IPS DF 4.7 (cell line): Measurements from ENCODE around the gene BMP7.

Source experiments
- DNase-seq: peaks from one replicate; pipeline ENCODE4 v3.0.0-alpha.2; 2013; ENCODE audit warnings: low spot score; ENCODE audit errors: extremely low read depth

BMP7 gene

DNA sequence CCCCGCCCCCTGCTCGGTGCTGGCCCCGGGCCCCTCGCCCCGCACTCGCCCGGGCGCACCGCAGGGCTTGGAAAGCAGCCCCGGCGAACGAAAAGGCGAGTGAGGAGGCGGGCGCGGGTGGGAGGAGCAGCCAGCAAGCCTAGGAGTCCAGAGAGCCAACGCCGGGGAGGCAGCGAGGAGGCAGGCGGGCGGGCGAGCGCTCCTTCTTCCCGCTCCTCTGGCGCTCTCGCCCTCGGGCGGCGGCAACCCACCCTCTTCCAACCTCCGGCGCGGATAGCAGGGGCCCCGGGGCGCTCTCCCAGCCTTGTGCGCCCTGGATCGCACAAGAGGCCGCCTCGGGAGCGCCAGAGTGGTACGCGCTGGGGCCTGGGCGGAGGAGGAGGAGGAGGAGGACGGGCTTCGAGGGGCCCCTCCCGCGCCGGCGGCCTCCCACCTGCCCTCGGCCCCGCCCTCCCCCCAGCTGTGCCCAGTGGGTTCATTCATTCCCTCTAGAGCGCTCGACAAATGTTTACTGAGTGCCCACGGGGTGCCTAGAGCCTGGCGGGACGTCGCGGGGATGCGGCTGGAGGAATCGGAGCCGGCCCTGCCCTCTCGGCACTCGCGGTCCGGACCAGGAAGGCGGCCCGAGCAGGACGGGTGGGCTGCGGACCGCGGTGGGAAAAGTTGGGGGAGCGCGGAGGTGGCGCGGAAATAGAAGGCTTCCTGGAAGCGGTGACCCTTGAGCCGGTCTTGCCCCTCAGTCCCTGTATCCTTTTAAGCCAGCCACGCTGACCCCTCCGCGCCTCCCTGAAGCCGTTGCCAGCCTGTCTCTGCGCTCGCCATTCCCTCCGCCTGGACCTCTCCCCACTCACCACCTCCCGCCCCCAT is at the start of gene BMP7:
BMP7 (minus strand) TSS at position 351 of the 867 bp plus-strand sequence. CDS start 519 bp downstream, outside the sequence.
- no peak for DNase-seq

DNA sequence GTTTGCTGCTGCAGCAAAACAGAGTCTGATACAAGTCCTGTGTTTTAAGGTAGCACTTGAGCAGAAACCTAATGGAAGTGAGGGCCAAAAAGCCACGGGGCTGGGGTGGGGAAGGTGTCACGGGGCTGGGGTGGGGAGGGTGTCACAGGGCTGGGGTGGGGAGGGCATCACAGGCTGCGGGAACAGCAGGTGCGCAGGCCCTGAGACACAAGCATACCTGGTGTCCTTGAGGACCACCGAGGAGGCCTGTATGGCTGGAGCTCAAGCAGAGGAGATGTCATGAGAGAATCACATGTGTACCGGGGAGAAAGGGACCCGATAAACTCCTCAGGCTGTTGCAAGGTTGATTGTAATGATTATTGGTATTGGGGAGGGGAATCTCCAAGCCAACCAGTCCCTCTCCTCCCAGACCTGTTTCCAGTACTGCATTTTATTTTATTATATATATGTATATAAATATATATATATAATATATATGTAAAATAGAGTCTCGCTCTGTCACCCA is 49.6 kb upstream of the BMP7 start:
- no peak for DNase-seq

DNA sequence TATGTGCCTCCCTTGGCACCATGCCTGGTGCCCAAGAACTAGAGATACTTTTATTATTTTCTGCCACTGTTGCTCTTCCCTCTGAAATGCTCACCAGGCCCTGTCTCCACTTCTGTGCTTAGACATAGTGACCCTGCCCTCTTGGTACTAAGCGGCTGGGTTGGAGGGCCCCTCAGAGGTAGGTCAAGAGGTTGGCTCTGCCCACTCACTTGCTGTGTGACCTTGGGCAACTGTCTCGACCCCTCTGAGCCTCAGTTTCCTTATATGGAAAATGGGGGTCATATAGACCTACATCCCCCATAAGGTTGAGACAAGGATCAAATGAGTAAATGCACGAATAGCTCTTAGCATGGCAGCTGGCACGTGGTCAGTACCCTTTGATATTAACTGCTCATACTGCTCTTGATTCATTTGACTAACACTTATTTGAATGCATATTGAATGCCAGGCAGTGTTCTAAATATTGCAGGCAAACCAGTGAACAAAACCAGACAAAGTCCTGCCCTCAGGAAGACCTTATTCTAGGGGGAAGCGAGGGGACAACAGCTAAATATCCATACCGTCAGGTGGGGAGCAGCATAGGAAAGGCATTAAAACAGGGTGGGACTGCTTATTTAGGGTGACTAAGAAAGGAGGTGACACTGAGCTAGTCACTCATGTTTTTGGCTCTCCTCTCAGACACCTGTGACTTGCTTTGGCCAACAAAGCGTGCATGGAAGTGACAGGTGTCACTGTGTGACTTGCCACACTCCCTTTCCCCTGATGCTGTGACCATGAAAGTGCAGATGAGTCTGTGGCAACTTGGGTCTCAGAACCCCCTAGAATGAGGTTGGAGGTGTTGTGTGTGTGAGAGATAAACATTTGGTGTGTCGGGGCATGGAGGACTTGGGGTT is 48.9 kb upstream of the BMP7 start:
- no peak for DNase-seq

DNA sequence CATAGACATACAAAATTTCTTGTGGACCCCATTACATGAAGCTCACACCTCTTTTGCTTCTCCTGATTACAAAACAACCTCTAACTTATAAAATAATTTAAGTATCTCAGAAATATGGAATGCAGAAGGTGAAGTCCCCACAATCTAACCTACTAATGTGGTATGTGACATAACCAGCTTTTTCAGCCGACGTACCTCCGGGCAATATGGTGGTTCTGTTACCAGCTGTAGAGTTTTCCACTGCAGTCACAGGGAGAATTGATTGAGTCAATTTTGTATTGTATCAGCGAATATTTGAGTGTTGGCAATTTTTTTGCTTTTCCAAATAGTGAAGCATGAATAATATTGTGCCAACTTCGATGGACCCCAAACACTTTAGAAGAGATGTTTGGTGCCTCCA is 47.5 kb upstream of the BMP7 start:
- DNase-seq: no peak

DNA sequence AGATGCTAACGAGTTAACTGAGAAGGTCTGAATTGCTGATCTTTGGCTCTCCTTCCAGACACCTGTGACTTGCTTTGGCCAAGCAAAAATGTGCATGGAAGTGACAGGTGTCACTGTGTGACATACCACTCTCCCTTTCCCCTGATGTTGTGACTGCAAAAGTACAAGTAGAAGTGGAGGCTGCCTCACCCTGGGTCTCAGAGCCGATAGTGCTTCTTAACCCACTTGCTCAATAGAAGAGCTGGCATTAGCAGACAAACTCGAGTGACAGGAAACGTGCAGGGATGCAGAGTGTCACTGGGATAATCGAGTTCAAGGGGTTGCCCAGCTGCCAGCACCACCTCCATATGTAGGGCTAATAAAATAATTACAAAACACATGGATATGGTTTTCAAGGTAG is 46.8 kb upstream of the BMP7 start:
- no peak for DNase-seq

DNA sequence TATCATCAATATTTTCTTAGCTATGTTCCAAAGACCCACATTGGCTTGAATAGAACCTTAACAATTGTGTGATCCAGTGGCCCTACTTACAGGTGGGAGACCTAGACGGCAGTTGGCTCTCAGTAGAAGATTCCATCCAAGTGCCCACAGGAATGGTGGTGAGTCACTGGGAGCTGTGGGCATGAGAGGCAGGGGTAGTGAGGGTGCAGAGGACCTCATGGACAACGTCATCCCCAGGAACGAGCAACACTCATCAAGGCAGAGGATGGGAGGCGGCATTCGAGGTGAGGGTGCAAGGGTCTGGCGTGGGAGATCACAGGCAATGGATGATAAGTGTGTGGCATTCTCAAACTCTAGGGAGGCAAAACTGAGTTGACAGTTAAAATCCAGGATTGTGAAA is 45.7 kb upstream of the BMP7 start:
- DNase-seq: no peak

DNA sequence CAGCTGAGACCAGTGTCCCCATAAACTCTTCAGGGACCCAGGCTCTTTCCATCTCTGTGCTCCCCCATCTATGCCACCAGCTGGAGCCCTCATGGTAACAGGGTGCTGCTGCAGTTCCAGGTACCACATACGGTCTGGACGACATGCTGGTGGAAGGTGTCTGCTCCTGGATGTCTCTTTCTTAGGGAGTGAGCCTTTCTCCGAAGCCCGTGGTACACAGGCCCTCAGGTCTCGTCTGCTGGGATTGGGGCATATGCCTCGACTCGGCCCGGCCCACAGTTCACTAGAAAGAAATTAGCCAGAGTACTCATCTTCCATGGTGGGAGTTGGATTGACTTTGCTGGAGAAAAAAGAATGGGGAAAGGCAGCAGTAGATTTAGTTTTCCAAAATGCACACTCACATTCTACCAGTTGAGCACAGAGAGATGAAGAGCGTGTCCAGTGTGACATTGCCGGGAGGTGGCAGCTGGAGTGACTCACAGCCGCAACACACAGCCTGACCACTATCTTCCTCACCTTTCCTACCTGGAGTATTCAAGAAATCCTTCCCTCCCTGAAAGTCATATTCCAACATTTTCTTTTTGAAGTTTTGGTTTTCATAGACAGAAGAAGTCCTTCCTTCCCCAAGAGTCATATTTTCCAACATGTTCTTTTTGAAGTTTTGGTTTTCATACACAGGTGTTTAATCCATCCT is 44.5 kb upstream of the BMP7 start:
- no peak for DNase-seq

DNA sequence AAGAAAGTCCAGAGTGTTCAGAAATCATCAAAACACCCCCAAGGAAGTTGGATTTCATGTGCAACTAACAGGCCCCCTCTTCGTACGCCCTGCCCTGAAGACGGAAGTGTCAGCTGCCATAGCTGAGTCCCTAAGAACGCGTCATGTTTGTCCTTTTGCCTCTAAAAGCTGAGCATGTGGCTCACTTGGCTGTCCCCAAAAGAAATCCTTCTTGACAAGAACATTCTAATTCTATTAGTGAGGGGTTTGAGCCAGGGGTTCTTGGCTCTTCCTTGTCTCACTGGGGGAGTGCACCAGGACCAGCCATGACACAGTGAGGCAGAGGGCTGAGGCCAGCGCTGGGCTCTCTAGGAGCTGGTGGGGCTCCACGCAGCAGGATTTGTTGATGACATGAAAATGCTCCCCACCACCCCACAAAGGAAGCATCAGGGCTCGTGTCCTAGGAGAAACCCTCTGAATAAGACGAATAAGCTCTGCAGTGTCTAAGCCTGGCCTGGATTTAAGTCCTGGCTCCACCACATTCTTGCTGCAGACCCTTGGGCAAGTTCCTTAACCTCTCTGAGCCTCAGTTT is 43.2 kb upstream of the BMP7 start:
- DNase-seq: no peak

DNA sequence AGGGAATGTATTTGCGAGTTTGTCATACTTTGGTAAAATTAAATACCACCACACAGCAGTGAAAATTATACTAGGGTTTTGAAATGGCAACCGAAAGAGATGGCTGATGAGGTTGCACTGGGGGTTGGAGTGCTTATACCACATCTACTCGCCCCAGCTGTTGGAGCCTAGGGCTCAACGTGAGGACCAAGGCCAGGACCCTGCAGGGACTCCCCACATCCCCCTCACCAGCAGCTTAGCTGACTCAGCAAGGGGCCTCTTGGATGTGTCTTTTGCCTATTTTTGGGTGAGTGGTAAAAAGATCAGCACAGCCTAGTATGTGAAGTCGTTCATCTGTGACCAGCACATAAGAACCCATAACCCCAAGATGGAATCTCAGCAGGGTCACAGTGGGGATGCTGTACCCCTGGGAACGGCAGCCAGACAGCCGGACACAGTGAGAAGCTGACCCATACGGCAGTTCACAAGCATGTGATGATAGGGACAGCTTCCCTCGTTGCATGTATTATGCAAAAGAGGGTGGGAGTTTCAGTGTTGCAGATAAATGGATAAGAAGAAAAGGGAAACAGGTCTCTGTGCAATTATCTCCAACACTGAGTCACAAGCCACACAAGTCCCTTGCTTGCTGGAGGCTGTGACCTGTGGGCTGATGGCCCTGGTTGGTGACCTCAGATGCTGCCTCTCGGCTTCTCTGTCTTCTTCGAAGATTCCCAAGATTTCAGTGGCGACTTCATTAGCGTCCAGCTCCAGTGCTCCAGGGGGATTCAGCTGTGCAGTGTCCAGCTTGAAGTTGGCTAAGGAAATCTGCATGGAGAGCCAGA is 42.2 kb upstream of the BMP7 start:
- DNase-seq: no peak

DNA sequence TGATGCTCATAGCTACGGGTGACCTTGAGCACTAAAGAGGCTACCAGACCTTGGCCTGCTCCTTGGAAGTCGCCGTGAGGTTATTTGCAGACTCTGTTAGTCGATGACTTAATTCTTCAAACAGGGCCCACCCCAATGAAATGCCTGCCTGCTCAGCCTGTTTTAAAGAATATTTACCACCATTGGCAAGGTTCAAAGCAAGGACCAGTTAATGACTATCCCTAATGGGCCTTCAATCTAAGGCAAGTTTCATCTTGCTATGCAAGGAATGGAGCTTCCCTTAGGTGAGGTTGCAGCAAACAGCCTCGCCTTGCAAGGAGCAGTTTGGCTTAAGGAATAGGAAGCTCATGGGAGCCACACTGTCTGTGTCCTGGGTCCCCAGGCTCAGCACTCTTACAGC is 40.3 kb upstream of the BMP7 start:
- DNase-seq: no peak

DNA sequence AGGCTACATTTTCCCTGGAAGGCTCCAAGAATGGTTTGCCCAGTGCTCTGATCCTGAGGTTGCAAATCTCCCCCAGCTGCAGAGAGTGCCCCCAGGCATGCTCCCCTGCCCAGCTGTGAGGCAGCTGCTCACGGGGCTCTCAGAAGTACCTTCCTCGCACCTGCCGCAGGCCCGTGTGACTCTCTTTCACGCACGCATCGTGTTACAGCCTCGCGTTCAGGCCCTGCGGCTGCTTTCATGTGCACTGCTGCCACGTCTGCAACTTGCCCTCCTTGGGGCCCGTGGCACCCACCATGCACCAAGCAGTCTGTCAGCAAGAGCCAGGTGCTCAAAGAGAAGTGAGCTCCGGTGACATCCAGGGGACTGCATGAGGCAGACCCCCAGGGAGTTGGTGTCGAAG is 34.6 kb upstream of the BMP7 start:
- no peak for DNase-seq

DNA sequence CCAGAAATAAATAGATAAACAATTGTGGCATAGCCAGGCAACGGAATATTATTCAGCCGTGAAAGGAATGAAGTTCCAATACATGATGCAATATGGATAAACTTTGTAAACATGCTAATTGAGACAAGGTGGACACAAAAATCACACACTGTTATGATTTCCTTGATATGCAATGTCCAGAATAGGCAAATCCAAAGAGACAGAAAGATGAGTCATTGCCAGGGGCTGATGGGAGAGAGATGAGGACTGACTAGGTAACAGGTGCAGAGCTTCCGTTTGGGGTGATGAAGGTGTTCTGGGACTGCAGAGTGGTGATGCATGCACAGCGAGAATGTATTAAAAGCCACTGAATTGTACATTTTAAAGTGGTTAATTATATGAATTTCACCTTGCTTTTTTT is 32.0 kb upstream of the BMP7 start:
- no peak for DNase-seq

DNA sequence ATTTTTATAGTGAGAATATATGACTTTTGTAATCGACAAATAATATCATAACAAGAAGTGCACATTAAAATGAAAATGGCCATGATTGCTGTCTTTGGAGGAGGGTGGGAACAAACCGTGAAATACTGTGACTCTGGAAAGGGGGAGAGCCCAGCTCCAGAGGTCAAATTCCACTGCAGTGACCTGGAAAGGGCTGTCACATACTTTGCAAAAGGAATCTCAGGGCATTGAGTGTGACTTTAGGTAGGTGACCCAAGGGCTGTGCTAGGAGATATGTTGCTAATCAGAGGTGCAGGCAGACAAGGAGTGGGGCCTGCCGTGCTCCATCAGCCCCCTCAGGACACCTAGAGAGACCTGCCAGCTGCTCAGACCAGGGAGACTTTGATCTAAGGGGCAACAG is 28.1 kb upstream of the BMP7 start:
- no peak for DNase-seq

DNA sequence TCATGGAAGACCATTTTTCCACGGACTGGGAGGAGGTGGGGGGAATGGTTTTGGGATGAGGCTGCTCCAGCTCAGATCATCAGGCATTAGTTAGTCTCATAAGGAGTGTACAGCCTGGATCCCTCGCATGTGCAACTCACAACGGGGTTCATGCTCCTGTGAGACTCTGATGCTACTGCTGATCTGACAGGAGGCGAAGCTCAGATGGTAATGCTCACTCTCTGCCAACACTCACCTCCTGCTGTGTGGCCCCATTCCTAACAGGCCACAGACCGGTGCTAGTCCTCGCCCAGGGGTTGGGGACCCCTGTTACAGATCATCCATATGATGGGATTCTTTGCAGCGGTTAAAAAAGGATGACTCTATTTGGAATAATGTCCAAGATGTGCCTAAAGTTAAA is 27.6 kb upstream of the BMP7 start:
- no peak for DNase-seq

DNA sequence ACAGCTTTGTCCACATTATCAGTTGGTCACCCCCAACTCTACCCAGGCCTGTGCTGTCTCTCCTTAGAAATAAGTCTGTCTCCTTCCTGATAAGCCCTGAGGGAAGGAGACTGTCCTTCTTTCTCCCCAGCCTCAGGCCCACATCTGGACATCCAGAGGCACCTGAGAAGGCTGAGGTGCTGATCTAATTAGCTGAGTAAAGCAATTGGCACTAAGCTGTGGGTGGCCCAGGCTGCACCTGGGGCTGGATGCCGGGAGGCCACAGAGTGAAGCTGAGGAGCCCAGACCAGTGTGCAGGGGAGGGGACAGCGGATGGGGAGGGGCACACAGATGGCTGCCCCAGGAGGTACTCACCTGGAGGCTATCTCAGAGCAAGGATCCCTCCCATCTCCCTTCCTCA is 26.2 kb upstream of the BMP7 start:
- DNase-seq: no peak

DNA sequence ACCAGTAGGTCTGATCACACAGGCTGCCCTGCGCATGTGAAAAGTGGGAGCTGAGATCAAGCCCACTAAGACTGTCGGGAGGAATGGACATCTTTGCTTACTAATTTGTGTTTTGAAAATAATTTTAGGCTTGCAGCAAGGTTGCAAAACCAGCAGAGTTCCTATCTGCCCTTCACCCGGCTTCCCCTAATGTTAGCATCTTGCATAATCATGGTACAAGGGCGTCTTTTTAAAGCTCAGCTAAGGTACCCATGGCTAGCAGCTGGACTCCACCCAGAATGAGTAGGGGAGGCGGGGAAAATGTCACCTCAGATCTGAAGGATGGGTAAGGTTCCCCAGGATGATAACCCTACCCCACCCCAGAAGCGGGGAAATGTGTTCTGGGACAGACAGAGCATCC is 25.3 kb upstream of the BMP7 start:
- DNase-seq: no peak

DNA sequence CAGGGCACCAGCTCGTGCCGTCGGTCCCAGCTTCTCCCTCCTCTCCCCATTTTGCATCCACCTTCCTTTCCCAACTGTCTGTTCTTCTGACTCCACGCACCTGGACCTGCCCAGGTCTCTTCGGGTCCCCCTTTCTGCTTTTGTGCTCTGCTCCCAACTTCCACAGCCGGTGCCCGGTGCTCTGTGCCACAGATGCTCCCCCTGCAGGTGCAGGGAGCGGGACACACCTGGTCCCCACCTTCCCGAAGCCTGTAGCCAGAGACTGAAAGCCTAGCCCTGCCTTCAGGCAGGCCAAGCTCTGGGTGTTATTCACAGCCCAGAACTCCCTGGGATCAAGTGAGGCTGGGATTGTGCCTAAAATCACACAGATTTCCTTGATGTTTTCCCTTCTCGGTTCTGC is 24.6 kb upstream of the BMP7 start:
- no peak for DNase-seq

DNA sequence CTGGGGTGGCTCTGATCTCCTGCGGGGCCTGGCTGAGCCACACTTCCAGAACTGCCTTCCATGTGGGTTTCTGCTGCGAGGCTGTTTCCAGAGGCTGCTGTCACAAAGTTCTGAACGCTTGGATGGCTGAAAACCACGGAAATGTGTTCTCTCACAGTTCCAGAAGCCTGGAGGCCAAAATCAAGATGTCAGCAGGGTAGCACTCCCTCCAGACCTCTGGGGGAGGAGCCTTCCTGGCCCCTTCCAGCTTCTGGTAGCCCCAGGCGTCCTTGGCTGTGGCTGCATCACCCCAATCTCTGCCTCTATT is 23.7 kb upstream of the BMP7 start:
- DNase-seq: no peak

DNA sequence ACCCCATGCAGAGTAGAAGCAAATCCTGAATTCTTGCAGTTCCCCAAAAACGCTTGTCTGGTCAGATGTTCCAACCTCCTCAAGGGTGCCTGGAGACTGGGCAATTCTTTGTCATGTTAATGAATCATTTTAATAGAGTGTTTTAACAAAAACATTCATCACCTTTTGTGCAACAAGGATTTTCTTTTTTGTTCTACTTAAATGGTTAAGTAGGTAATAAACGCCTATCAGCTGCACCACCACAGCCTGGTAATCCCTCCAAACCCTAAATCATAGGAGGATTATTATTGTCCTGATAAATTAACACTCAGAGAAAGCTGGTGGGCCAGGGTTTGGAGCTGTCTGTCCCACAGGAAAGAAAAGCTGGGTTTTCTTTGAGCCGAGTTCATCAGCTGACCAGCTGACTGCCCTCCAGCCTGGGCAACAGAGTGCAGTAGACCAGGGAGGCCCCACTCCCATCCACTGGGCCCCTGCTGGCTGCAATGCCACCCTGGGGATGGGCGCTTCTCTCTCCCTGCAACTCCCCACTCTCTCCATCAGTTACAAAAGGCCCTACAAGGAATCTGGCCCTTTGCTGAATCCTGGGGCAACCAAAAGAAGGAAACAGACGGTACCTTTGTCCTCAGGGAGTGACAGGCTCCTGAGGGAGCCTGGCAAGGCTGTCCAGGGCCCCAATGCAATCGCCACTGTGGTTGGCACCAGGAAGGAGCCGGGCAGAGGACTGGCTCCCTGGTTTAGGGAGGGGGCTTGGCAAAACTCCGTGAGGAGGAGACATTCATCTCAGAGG is 23.1 kb upstream of the BMP7 start:
- DNase-seq: no peak
